ENCODE data around the gene SMC6. TPM values are rescaled to one million over a fixed set of nuclear protein-coding genes. Genes with fewer than 3 reads are reported as not detected.

SMC6 gene
- total and polyA plus RNA-seq, 10 of the 15 experiments (the other 5 are each of a cell fraction or from before 2014, with no cell fraction given), result 12.8 to 63.8 (median 38.8) TPM

- TF ChIP-seq ZBTB4 (CRISPR knock-in tag; IDR thresholded peaks at IDR 0.05) (no peak), SUZ12 (IDR thresholded peaks at IDR 0.05; ENCODE audit: unreplicated experiment) (no peak), EED (IDR thresholded peaks at IDR 0.05; ENCODE audit: low read depth) (no peak), HDGF (IDR thresholded peaks at IDR 0.05) (no peak)
Observed at GRCh38 chr2:17628349-17629261, 125.0 kb downstream of the SMC6 start (continued).

- Histone ChIP-seq H4K20me1 (ENCODE audit: control insufficient read depth, insufficient read depth) (no peaks in the 10 kb centered on the region), H3K9ac (ENCODE audit: control insufficient read depth, insufficient read depth, low read length) (no peak overlapping the region), H3K36me3 (ENCODE audit: control insufficient read depth in 2 of 2, insufficient read depth in 2 of 2, low read length in 1 of 2) (no peaks in the 10 kb centered on the region), H3K4me3 (no peak overlapping the region), H2AFZ (ENCODE audit: control insufficient read depth, low read depth, low read length) (no peak overlapping the region), H3K9me3 (replicated peaks; ENCODE audit: control insufficient read depth, insufficient read depth, low read length) (no peaks in the 10 kb centered on the region), H3K79me2 (ENCODE audit: control insufficient read depth, insufficient read depth, low read length) (no peaks in the 10 kb centered on the region), H3K4me1 (ENCODE audit: control insufficient read depth, insufficient read depth, low read length) (no peaks in the 10 kb centered on the region), H3K27me3 (replicated peaks in 1 of 2; ENCODE audit: control insufficient read depth in 2 of 2, insufficient read depth in 2 of 2, low read length in 1 of 2) (no peaks in the 10 kb centered on the region), H3K27ac (ENCODE audit: control insufficient read depth, insufficient read depth) (no peak overlapping the region), H3K4me2 (ENCODE audit: control insufficient read depth, insufficient read depth) (no peak overlapping the region)
- in situ Hi-C loops (cut with MboI), result no loop called here
- CTCF ChIA-PET, result interaction anchor here (1.0 to 3.5 kb wide), 2 partner anchors 19 to 44 kb away, joined by 4 to 25 read pairs; no protein-coding TSS in a partner anchor
- TF ChIP-seq USF1 (IDR thresholded peaks at IDR 0.05; ENCODE audit: borderline replicate concordance, extremely low read length, insufficient read depth, low read depth, low read length), result no peak
- no peak for TF ChIP-seq MXI1 (IDR thresholded peaks at IDR 0.05; ENCODE audit: low read depth, low read length)
- TF ChIP-seq CBX3 (IDR thresholded peaks at IDR 0.05; ENCODE audit: borderline replicate concordance, low read depth), result no peak
- TF ChIP-seq BMI1 (IDR thresholded peaks at IDR 0.05; ENCODE audit: borderline replicate concordance), result no peak
- TF ChIP-seq SMARCA5 (IDR thresholded peaks at IDR 0.05), result no peak
- TF ChIP-seq MLLT1 (IDR thresholded peaks at IDR 0.05), result no peak
- no peak for TF ChIP-seq DPF2 (IDR thresholded peaks at IDR 0.05)
- no peak for TF ChIP-seq CHD4 (IDR thresholded peaks at IDR 0.05)
- TF ChIP-seq MTA3 (IDR thresholded peaks at IDR 0.05; ENCODE audit: borderline replicate concordance, low read length), result no peak
- no TSS peak for BruUV-seq (replicated peaks)
- SMC1A ChIA-PET (ENCODE audit: uncharacterized antibody, unreplicated experiment), result interaction anchor here (1.3 to 2.1 kb wide), 2 partner anchors 20 to 44 kb away, joined by 4 to 5 read pairs; no protein-coding TSS in a partner anchor
- no peak for FAIRE-seq
- WGBS (ENCODE audit: insufficient coverage, insufficient replicate concordance, low lambda C conversion rate, missing lambda C conversion rate), result 29% methylated on average over 2 of the region's 2 CpGs
- POLR2A ChIA-PET, result no interaction called here
- RAD21 ChIA-PET (ENCODE audit: unreplicated experiment), result no interaction called here
- intact Hi-C loops (cut with micrococcal nuclease; ENCODE audit: unreplicated experiment), result no loop called here
- no peak for ATAC-seq
- DNase-seq (ENCODE audit: low read depth, low spot score), result no peak
Observed at GRCh38 chr2:17627434-17627833, 126.2 kb downstream of the SMC6 start.
